Measurements from ENCODE around the gene SNRNP70.
A peak's percentile ranks its signal among the peaks of the same experiment; 100 is the strongest.
"Not testable (repeated sequence)": the region's sequence is repeated elsewhere in the genome, so short reads cannot be mapped to it uniquely, and the experiment has no call there.

Gene SNRNP70

DNA sequence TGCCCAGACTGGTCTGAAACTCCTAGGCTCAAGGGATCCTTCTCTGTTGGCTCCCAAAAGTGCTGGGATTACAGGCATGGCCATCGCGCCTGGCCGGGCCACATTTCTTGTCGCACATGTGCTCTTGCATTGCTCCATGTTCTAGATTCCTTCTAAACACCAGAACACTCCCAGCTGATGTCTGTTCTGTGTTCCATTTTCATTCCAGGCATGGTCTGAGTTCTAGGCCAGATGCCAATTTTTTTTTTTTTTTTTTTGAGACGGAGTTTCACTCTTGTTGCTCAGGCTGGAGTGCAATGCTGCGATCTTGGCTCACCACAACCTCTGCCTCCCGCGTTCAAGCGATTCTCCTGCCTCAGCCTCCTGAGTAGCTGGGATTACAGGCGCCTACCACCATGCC, 36.6 kb downstream of the SNRNP70 start:
- DNase-seq, result not testable (repeated sequence)

GRCh38 chr19:49123285-49123684, 38.0 kb downstream of the SNRNP70 start:
- DNase-seq, result not testable (repeated sequence)

- no peak for DNase-seq
Measured at GRCh38 chr19:49125025-49125731, 39.9 kb downstream of the SNRNP70 start.

GRCh38 chr19:49126575-49126974, 41.3 kb downstream of the SNRNP70 start:
- DNase-seq, result no peak

DNA sequence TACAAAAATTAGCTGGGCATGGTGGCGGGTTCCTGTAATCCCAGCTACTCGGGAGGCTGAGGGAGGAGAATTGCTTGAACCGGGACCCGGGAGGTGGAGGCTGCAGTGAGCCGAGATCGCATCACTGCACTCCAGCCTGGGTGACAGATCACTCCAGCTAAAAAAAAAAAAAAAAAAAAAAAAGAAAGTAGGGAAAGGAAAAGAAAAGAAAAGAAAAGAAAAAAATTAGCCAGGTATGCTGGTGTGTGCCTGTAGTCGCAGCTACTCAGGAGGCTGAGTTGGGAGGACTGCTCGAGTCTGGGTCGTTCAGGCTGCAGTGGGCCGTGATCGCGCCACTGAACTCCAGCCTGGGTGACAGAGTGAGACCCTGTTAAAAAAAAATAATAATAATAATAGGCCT, 42.0 kb downstream of the SNRNP70 start:
- DNase-seq, result not testable (repeated sequence)

DNA sequence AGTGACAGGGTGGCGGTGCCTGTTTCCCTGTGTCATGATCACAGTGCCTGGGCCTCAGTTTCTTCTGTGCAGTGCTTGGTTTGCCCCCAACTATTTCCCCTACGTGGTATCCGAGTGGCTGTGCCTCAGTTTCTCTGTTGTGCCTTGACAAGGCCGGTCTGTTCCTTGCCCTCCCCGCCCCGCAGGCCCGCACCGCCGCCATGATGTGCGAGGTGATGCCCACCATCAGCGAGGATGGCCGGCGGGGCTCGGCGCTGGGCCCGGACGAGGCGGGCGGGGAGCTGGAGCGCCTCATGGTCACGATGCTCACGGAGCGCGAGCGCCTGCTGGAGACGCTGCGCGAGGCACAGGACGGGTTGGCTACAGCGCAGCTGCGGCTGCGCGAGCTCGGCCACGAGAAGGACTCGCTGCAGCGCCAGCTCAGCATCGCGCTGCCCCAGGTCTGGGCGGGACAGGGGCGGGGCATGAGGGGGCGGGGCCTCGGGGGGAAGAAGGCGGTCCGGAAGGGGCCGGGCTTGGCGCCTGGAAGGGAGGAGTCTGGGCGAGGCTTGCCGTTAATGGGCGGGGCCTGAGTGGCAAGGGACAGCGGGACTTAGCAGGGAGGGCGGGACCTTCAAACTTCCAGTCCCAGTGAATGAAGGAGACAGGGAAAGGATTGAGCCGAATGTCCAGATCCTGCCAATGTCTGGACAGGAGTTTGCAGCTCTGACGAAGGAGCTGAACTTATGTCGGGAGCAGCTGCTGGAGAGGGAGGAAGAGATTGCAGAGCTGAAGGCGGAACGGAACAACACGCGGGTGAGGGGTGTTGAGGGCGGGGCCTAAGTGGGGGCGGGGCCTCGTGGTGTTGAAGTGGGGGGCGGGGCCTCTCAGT, 42.7 kb downstream of the SNRNP70 start:
- DNase-seq, result peak; percentile 94

DNA sequence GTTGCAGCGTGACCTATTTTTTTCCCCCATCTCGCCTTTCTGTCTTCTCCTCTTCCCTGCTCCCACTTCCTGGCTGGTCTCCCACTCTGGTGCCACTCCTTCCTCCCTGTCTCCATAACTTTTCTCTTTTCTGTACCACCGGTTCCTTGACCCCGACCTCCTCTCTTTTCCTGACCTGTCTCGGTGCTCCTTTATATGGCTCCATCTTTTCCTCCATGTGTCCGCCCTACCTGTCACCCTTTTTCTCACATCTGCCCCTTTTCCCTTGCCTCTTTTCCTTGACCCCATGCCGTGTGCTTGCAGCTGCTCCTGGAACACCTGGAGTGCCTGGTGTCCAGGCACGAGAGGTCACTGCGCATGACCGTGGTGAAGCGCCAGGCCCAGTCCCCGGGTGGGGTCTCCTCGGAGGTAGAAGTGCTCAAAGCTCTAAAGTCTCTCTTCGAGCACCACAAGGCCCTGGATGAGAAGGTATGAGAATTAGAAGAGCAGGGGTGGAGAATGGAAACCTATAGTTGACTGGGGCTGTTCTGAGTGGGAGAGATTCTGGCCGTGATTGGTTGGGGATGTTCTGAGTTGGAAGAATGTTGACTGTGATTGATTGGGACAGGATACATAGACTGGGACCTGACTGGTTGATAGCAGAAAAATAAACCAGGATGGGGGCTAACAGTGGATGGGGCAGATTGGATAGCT, 43.4 kb downstream of the SNRNP70 start:
- DNase-seq, result no peak

DNA sequence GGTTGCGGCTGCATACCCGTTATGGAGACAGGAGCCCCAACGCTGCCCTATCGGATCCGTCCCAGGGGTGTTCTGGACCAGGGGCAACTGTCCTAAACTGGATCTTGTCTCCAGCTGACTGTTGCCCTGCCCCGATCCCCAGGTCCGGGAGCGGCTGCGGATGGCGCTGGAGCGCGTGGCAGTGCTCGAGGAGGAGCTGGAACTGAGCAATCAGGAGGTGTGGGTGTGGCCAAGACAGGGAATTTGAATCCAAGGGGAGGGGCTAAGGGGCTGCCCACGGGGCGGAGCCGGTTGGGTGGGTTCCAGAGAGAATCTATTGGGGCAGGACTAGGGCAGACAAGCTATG, 44.0 kb downstream of the SNRNP70 start:
- DNase-seq, result no peak

- no peak for DNase-seq
Measured at GRCh38 chr19:49130325-49130724, 45.1 kb downstream of the SNRNP70 start.

DNA sequence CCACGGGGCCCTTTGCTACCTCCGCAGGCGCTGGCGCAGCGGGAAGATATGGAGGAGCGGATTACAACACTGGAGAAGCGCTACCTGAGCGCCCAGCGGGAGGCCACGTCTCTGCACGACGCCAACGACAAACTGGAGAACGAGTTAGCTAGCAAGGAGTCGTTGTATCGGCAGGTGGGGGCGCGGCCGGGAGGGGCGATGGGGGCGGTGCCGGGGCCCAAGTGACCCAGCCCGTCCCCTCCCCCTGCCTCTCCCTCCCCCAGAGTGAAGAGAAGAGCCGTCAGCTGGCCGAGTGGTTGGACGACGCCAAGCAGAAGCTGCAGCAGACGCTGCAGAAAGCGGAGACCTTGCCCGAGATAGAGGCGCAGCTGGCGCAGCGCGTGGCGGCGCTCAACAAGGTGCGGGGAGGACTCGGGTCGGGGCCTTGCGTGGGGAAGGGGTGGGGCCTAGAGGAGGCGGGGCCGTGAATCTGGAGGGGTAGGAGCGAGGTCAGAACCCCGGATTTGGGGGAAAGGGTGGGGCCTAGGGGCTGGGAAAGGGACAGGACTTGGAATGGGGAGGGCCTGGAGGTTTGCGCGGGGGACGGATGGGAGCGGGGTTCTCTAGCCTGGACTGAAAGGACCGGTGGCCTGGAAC, 47.8 kb downstream of the SNRNP70 start:
- DNase-seq, result peak; percentile 39

GRCh38 chr19:49133621-49134454, 48.6 kb downstream of the SNRNP70 start:
- peak; percentile 34 for DNase-seq

GRCh38 chr19:49135686-49136085, 50.4 kb downstream of the SNRNP70 start:
- DNase-seq, result no peak

GRCh38 chr19:49136771-49137171, 51.5 kb downstream of the SNRNP70 start:
- DNase-seq, result no peak

GRCh38 chr19:49140951-49141350, 55.7 kb downstream of the SNRNP70 start:
- no peak for DNase-seq

DNA sequence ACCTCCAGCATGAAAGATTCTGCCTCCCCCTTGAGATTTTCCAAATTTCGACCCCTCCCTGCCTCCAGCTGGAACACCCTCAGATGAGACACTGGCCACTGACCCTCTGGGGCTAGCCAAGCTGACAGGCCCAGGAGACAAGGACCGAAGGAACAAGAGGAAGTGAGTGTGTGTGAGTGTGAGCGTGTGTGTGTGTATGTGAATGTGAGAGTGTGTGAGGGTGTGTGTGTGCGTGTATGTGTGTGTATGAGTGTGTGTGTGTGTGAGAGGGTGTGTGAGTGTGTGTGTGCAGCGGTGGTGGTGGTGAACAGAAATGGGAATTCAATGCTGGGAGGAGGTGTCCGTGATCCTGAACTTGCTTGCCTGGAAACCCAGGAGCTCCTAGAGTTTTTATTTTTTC, 56.1 kb downstream of the SNRNP70 start:
- no peak for DNase-seq

- peak; percentile 70 for DNase-seq
Measured at GRCh38 chr19:49142866-49143335, 57.6 kb downstream of the SNRNP70 start.

DNA sequence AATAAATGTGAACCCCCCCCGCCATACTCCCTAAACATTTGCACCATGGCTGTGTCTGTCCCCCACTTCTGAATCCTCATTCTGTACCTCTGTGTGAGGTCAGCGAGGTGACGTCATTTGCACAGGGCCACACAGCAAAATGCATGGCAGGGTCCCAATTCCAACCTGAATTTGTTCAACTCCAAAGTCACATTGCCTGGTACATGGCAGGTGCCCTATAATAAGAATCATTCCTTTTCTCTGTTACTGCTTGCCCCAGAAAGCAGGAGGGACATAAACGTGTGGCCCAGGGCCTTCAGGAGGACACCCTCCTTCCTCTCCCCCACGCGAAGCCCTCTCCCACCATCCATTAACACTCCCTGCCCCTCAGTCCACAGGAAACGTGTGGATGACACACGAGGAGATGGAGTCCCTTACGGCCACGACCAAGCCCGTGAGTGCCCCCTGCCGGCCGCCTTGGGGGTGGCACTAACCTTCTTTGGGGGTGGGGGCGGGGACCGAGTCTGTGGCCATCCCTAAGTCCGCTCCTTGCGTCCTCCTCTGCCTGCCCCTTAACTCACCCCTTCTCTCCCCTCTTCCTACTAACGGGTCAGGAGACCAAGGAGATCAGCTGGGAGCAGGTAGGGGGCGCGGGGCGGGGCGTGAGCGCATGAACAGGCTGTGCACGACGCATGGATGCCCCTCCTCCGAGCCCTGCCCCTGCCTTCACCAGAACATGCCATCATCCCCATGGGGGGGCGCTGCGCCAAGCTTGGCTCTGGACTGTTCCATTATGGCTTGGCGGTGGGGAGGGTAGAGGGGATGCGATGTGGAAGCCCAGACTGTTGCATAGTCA, 60.5 kb downstream of the SNRNP70 start:
- DNase-seq, result peak; percentile 63

DNA sequence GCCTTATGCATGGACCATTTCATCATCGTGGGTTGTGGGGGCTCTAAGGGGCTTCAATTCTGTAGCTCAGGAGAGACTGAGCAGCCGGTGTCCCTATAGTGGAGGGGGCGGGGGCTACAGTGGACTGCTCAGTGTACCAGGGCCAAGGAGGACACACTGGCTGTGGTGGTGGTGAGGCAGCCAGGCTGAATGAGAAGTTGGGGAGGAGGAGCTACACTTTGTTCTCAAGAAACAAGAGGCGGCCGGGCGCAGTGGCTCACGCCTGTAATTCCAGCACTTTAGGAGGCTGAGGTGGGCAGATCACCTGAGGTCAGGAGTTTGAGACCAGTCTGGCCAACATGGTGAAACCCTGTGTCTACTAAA, 61.1 kb downstream of the SNRNP70 start:
- not testable (repeated sequence) for DNase-seq

GRCh38 chr19:49148044-49148682, 62.9 kb downstream of the SNRNP70 start:
- DNase-seq, result no peak

GRCh38 chr19:49148784-49149651, 63.8 kb downstream of the SNRNP70 start:
- DNase-seq, result peak; percentile 82

Measured in CD4-positive, alpha-beta T cell treated with Interferon gamma for 1 hour (primary cell).